H1 (cell line): Measurements from ENCODE around the gene UMAD1. TPM values are rescaled to one million over a fixed set of nuclear protein-coding genes. Genes with fewer than 3 reads are reported as not detected.

Experiments used
- CTCF ChIA-PET: fragments of 300-600 bp; sonication (Branson Sonifier 250); formaldehyde crosslinking; loops from one replicate; lab custom pipeline; 2021; ENCODE audit not compliant: partially characterized antibody; lab: Charles Lee
- POLR2A ChIA-PET: fragments of 300-600 bp; sonication (Branson Sonifier 250); formaldehyde crosslinking; loops from one replicate; lab custom pipeline; 2021; ENCODE audit warnings: inconsistent platforms; ENCODE audit not compliant: partially characterized antibody; lab: Charles Lee
- DNase-seq, 2 experiments: peaks; one replicate each; pipeline versions ENCODE4 v3.0.0 to v3.0.0-alpha.2; 2010 to 2022; ENCODE audit warnings: low spot score in 2 of 2, low read depth in 1 of 2, mixed read lengths in 1 of 2
- FAIRE-seq: peaks from 2 replicates; lab custom pipeline; 2011; peaks lifted over from hg19 to GRCh38; lab: Jason Lieb, UNC
- H2AFZ ChIP-seq: 2 replicates; pipeline ENCODE4 v1.8.1; 2012; ENCODE audit warnings: low read length, inconsistent platforms
- H2AK5ac ChIP-seq: 2 replicates; pipeline ENCODE4 v1.6.1; 2013; ENCODE audit warnings: low read depth, low read length
- H2BK120ac ChIP-seq: replicated peaks from 2 replicates; pipeline ENCODE3; 2013; ENCODE audit warnings: low read depth, low read length, inconsistent platforms
- H2BK12ac ChIP-seq: 2 replicates; pipeline ENCODE4 v1.6.1; 2013; ENCODE audit warnings: low read depth, low read length
- H2BK15ac ChIP-seq: 2 replicates; pipeline ENCODE4 v1.6.1; 2013; ENCODE audit warnings: low read length
- H2BK20ac ChIP-seq: 2 replicates; pipeline ENCODE4 v1.6.1; 2013; ENCODE audit warnings: low read length
- H2BK5ac ChIP-seq: 2 replicates; pipeline ENCODE4 v1.6.1; 2013; ENCODE audit warnings: low read depth, low read length
- H3K14ac ChIP-seq: 2 replicates; pipeline ENCODE4 v1.6.1; 2013; ENCODE audit warnings: inconsistent platforms; ENCODE audit not compliant: insufficient read length
- H3K18ac ChIP-seq: 2 replicates; pipeline ENCODE4 v1.6.1; 2013; ENCODE audit warnings: low read length; ENCODE audit errors: extremely low read depth
- H3K23ac ChIP-seq: 2 replicates; pipeline ENCODE4 v1.6.1; 2013; ENCODE audit warnings: inconsistent platforms; ENCODE audit not compliant: insufficient read length
- H3K23me2 ChIP-seq: 2 replicates; pipeline ENCODE4 v1.6.1; 2013; ENCODE audit warnings: low read depth, low read length
- H3K27ac ChIP-seq: 2 replicates; pipeline ENCODE4 v1.6.1; 2011; ENCODE audit warnings: low read depth, low read length, inconsistent platforms
- H3K27me3 ChIP-seq, 4 experiments: replicated peaks in 1 of 4; 1 replicate in 1 of 4; 2 replicates in 3 of 4; pipeline versions ENCODE4 v1.6.1 to v1.8.1; 2011 to 2013; ENCODE audit warnings: low read length in 3 of 4, mild to moderate bottlenecking in 3 of 4, inconsistent platforms in 2 of 4, mixed read lengths in 2 of 4, moderate library complexity in 1 of 4; ENCODE audit not compliant: control insufficient read depth in 3 of 4, insufficient read depth in 3 of 4; ENCODE audit errors: extremely low read depth in 1 of 4
- H3K36me3 ChIP-seq, 4 experiments: 2 replicates each; pipeline versions ENCODE4 v1.6.1 to v1.8.1; 2011 to 2013; ENCODE audit warnings: mild to moderate bottlenecking in 4 of 4, low read length in 3 of 4, moderate library complexity in 2 of 4, control low read depth in 1 of 4, inconsistent platforms in 1 of 4; ENCODE audit not compliant: insufficient read depth in 4 of 4, control insufficient read depth in 2 of 4
- H3K4ac ChIP-seq: replicated peaks from 2 replicates; pipeline ENCODE3; 2013; ENCODE audit warnings: low read length, low read depth, mixed read lengths, inconsistent platforms; ENCODE audit not compliant: insufficient read length
- H3K4me1 ChIP-seq, 4 experiments: replicated peaks in 1 of 4; 1 replicate in 1 of 4; 2 replicates in 3 of 4; pipeline versions ENCODE4 v1.6.1 to v1.8.1; 2011 to 2013; ENCODE audit warnings: low read length in 3 of 4, inconsistent platforms in 2 of 4, mixed read lengths in 1 of 4; ENCODE audit not compliant: insufficient read depth in 4 of 4, control insufficient read depth in 3 of 4
- H3K4me2 ChIP-seq, 2 experiments: 2 replicates each; pipeline versions ENCODE4 v1.6.1 to v1.8.1; 2011 to 2013; ENCODE audit warnings: low read depth in 2 of 2, low read length in 2 of 2, control low read depth in 1 of 2, inconsistent platforms in 1 of 2, mild to moderate bottlenecking in 1 of 2; ENCODE audit not compliant: insufficient read depth in 1 of 2
- H3K4me3 ChIP-seq, 4 experiments: fragments of 200-600, 300-600 bp in 1 of 4; sonication (generic), shearing (Covaris generic), sonication (Bioruptor Twin) in 1 of 4; 2 replicates each; pipeline versions ENCODE4 v1.5.1 to v1.8.1; 2011 to 2016; ENCODE audit warnings: low read length in 4 of 4, low read depth in 3 of 4, control low read depth in 2 of 4, inconsistent platforms in 2 of 4, mild to moderate bottlenecking in 2 of 4, mixed read lengths in 1 of 4, moderate library complexity in 1 of 4; ENCODE audit not compliant: insufficient read depth in 2 of 4; ENCODE audit errors: extremely low read depth in 1 of 4
- H3K56ac ChIP-seq: replicated peaks from 2 replicates; pipeline ENCODE3; 2013; ENCODE audit warnings: low read depth, mild to moderate bottlenecking, mixed read lengths, low read length, inconsistent platforms; ENCODE audit not compliant: insufficient read length
- H3K79me1 ChIP-seq: 2 replicates; pipeline ENCODE4 v1.6.1; 2013; ENCODE audit warnings: low read depth, low read length, control low read depth
- H3K79me2 ChIP-seq, 2 experiments: 2 replicates each; pipeline versions ENCODE4 v1.6.1 to v1.8.1; 2012 to 2013; ENCODE audit warnings: low read length in 2 of 2, mild to moderate bottlenecking in 2 of 2, inconsistent platforms in 1 of 2; ENCODE audit not compliant: insufficient read depth in 2 of 2, control insufficient read depth in 1 of 2
- H3K9ac ChIP-seq, 4 experiments: replicated peaks in 1 of 4; 1 replicate in 1 of 4; 2 replicates in 3 of 4; pipeline versions ENCODE4 v1.6.1 to v1.8.1; 2011 to 2013; ENCODE audit warnings: low read depth in 3 of 4, low read length in 3 of 4, control low read depth in 2 of 4, mild to moderate bottlenecking in 2 of 4, moderate library complexity in 2 of 4, inconsistent platforms in 1 of 4; ENCODE audit errors: extremely low read depth in 1 of 4
- H3K9me3 ChIP-seq, 2 experiments: 2 replicates each; pipeline versions ENCODE4 v1.6.1 to v1.8.1; 2012 to 2013; ENCODE audit warnings: mild to moderate bottlenecking in 2 of 2, moderate library complexity in 2 of 2, control low read depth in 1 of 2, inconsistent platforms in 1 of 2, low read depth in 1 of 2, low read length in 1 of 2, mixed read lengths in 1 of 2; ENCODE audit not compliant: insufficient read depth in 2 of 2
- H4K20me1 ChIP-seq, 2 experiments: replicated peaks in 1 of 2; 2 replicates each; pipeline versions ENCODE3 to v1.8.1; 2011 to 2013; ENCODE audit warnings: inconsistent platforms in 2 of 2, low read length in 2 of 2, mild to moderate bottlenecking in 1 of 2; ENCODE audit not compliant: insufficient read depth in 2 of 2, control insufficient read depth in 1 of 2
- H4K5ac ChIP-seq: 2 replicates; pipeline ENCODE4 v1.6.1; 2013; ENCODE audit warnings: low read length, low read depth, mixed read lengths, inconsistent platforms; ENCODE audit not compliant: insufficient read length
- H4K8ac ChIP-seq: 2 replicates; pipeline ENCODE4 v1.8.0; 2013; ENCODE audit warnings: mild to moderate bottlenecking, moderate library complexity, low read length, inconsistent platforms; ENCODE audit not compliant: insufficient read depth; ENCODE audit errors: extremely low read depth
- H4K91ac ChIP-seq: replicated peaks from 2 replicates; pipeline ENCODE3; 2013; ENCODE audit warnings: low read length, mixed read lengths, inconsistent platforms; ENCODE audit not compliant: insufficient read length
- CHD2 ChIP-seq: IDR thresholded peaks from 2 replicates; pipeline ENCODE4 v1.6.1; 2012; ENCODE audit warnings: low read length, improper control_type of control experiment
- HDAC6 ChIP-seq: IDR thresholded peaks from one replicate; pipeline ENCODE4 v1.7.1; 2012; ENCODE audit warnings: low read depth, mild to moderate bottlenecking, inconsistent platforms, low read length, moderate library complexity
- RFX5 ChIP-seq: IDR thresholded peaks from 2 replicates; pipeline ENCODE4 v1.6.1; 2011; ENCODE audit warnings: low read depth, low read length, improper control_type of control experiment, borderline replicate concordance
- SP4 ChIP-seq: IDR thresholded peaks from 2 replicates; pipeline ENCODE4 v1.6.1; 2012; ENCODE audit warnings: low read length, inconsistent platforms
- ZNF274 ChIP-seq: IDR thresholded peaks from 2 replicates; pipeline ENCODE4 v1.7.0; 2012; ENCODE audit warnings: low read length, borderline replicate concordance; ENCODE audit errors: extremely low read depth
- WGBS, 2 experiments: shearing (Covaris generic) in 1 of 2; methylation state at CpG; one replicate each; pipeline versions ENCODE4 v1.1.6 to v1.1.7; 2013 to 2015; ENCODE audit warnings: low lambda C conversion rate in 2 of 2, mixed read lengths in 2 of 2, inconsistent platforms in 1 of 2, low coverage in 1 of 2, missing lambda C conversion rate in 1 of 2; ENCODE audit not compliant: insufficient replicate concordance in 2 of 2, insufficient coverage in 1 of 2, insufficient read length in 1 of 2; ENCODE audit errors: extremely low coverage in 1 of 2, missing lambda C conversion rate in 1 of 2; 5-methylcytosine and 5-hydroxymethylcytosine counted together
- polyA plus RNA-seq, 7 experiments: library from polyadenylated mRNA; depleted of rRNA in 3 of 7; stranded (reverse) in 5 of 7; unstranded in 2 of 7; fragments of >200 nt in 5 of 7; fragments of 200-250 nt in 2 of 7; gene quantifications; 1 replicate in 5 of 7; 2 replicates in 1 of 7; 4 replicates in 1 of 7; pipeline versions ENCODE4 v1.2.1 to v1.2.3, GENCODE V29; 2011 to 2013; ENCODE audit warnings: missing spikeins in 2 of 7, mixed read lengths in 2 of 7
- total RNA-seq: library from RNA; stranded (reverse); fragmentation: NEBNext Ultra II Directional; extraction: Animal tissue kit (Norgen Biotek cat#: 25700); gene quantifications from 2 replicates; pipeline ENCODE4 v1.2.1, GENCODE V29; 2021

Gene UMAD1
- total and polyA plus RNA-seq, 2 of the 8 experiments (the other 6 are each of a cell fraction or from before 2014, with no cell fraction given): 10.4 to 12.3 TPM

GRCh38 chr7:7884855-7885254, 244.3 kb downstream of the UMAD1 start:
- Histone ChIP-seq H3K36me3 (no peaks in the 10 kb centered on the region), H2BK15ac (no peak overlapping the region), H3K14ac (no peak overlapping the region), H4K8ac (no peak overlapping the region), H2BK5ac (no peak overlapping the region), H3K56ac (no peak overlapping the region), H4K20me1 (no peaks in the 10 kb centered on the region), H3K79me1 (no peaks in the 10 kb centered on the region), H3K4me2 (no peak overlapping the region), H2BK20ac (no peak overlapping the region), H3K18ac (no peak overlapping the region), H2AK5ac (no peak overlapping the region), H3K27ac (no peak overlapping the region), H3K9me3 (no peaks in the 10 kb centered on the region; a peak in 1 of 4 replicates), H2BK120ac (no peak overlapping the region), H3K4me1 (no peaks in the 10 kb centered on the region), H3K23me2 (no peaks in the 10 kb centered on the region), H4K5ac (no peak overlapping the region), H3K4me3 (no peak overlapping the region), H3K79me2 (no peaks in the 10 kb centered on the region), H3K4ac (no peak overlapping the region), H2BK12ac (no peak overlapping the region), H2AFZ (no peak overlapping the region), H3K23ac (no peak overlapping the region), H4K91ac (no peak overlapping the region), H3K27me3 (no peaks in the 10 kb centered on the region; a peak in 1 of 7 replicates), H3K9ac (no peak overlapping the region)
- DNase-seq (no peak), FAIRE-seq (no peak)
- no peak for TF ChIP-seq SP4
- TF ChIP-seq HDAC6: no peak
- no peak for TF ChIP-seq ZNF274
- no peak for TF ChIP-seq CHD2
- TF ChIP-seq RFX5: no peak
- ChIA-PET CTCF (interaction anchor here (0.9 to 2.4 kb wide), 5 partner anchors 17 to 203 kb away, joined by 3 to 5 read pairs (median 3); no protein-coding TSS in a partner anchor), POLR2A (no interaction called here)
- WGBS, 2 experiments: 63% methylated on average over 3 of the region's 3 CpGs; no CpG with 5 or more reads in 1 of the 2 experiments
